ENCODE results near the gene PCED1B. TPM values are rescaled to one million over a fixed set of nuclear protein-coding genes. Genes with fewer than 3 reads are reported as not detected.
"Not testable (repeated sequence)": the region's sequence is repeated elsewhere in the genome, so short reads cannot be mapped to it uniquely, and the experiment has no call there.

The PCED1B gene
- polyA plus RNA-seq, 1 donor from 2014 or later, result 34.0 TPM

DNA sequence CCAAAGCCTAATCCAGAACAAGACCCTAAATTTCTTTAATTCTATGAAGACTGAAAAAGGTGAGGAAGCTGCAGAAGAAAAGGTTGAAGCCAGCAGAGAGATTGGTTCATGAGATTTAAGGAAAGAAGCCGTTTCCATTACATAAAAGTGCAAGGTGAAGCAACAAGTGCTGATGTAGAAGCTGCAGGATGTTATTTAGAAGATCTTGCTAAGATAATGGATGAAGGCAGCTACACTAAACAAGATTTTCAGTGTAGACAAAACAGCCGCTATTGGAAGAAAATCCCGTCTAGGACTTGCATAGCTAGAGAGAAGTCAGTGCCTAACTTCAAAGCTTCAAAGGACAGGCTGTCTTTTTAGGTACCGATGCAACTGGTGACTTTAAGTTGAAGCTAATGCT is 65.8 kb downstream of the PCED1B start:
- Mint-ChIP-seq H3K27ac (no peak overlapping the region), H3K27me3 (no peaks in the 10 kb centered on the region), H3K4me1 (no peaks in the 10 kb centered on the region), H3K9me3 (peaks cover 0 to 2% (median 0%) of the 10 kb centered on the region in 3 donors), H3K36me3 (peaks cover 14% of the 10 kb centered on the region), H3K4me3 (no peak overlapping the region)

- H3K27ac Mint-ChIP-seq, result peak overlapping the region in 1 of 3 donors; percentile 87
- H3K4me3 Mint-ChIP-seq, result no peak overlapping the region
- no peaks in the 10 kb centered on the region for H3K4me1 Mint-ChIP-seq
- H3K27me3 Mint-ChIP-seq, result no peaks in the 10 kb centered on the region
- peaks cover 16% of the 10 kb centered on the region for H3K36me3 Mint-ChIP-seq
- peaks cover 2 to 8% (median 2%) of the 10 kb centered on the region in 3 donors for H3K9me3 Mint-ChIP-seq
Observed at GRCh38 chr12:47147739-47148138, 68.3 kb downstream of the PCED1B start.

- peaks cover 13% of the 10 kb centered on the region for H3K36me3 Mint-ChIP-seq
- H3K4me1 Mint-ChIP-seq, result no peaks in the 10 kb centered on the region
- H3K4me3 Mint-ChIP-seq, result no peak overlapping the region
- no peaks in the 10 kb centered on the region for H3K27me3 Mint-ChIP-seq
- peaks cover 2 to 8% (median 2%) of the 10 kb centered on the region in 3 donors for H3K9me3 Mint-ChIP-seq
- H3K27ac Mint-ChIP-seq, result peak overlapping the region in 1 of 3 donors; percentile 91
Observed at GRCh38 chr12:47149146-47149545, 69.7 kb downstream of the PCED1B start.

GRCh38 chr12:47152095-47152494 is 72.7 kb downstream of the PCED1B start:
- Mint-ChIP-seq H3K9me3 (peaks cover 0 to 8% (median 2%) of the 10 kb centered on the region in 3 donors), H3K4me3 (no peak overlapping the region), H3K27ac (no peak overlapping the region), H3K4me1 (peaks cover 0 to 12% (median 9%) of the 10 kb centered on the region in 3 donors), H3K27me3 (no peaks in the 10 kb centered on the region), H3K36me3 (peaks cover 13% of the 10 kb centered on the region)

DNA sequence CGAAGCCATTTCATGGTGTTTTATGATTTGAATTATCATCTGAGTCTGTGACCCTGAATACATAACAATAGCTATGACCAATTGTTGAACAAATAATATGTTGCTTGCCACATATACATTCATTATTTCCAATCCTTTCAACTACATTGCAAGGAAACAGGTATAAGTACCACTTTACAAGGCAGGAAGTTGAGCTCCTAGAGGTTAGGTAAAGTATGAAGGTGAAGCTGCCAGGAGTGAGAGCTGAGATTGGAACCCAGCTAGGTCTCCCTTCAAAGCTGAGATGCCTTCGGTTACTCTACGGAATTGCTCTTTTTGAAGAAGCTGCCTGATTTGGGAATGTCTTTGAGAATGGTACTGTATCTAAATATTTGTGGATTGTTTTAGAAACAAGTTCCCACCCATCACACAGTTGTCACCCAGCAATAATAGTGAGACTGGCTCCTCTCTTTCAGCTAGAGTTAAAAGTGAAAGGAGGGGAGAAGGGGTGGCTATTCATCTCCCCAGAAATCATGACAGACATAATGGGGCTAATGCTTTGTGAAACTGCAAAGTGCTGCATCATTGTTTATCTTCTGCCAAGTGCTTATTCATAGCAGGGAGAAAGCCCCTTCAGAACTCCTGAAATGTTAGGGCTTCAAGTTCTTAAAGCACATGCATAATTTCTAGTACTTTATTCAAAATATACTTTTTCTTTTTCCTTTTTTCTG is 76.2 kb downstream of the PCED1B start:
- Mint-ChIP-seq H3K4me1 (peaks cover 1 to 21% (median 17%) of the 10 kb centered on the region in 3 donors), H3K27me3 (no peaks in the 10 kb centered on the region), H3K36me3 (peaks cover 10% of the 10 kb centered on the region), H3K9me3 (peaks cover 0 to 8% (median 2%) of the 10 kb centered on the region in 3 donors), H3K27ac (no peak overlapping the region), H3K4me3 (no peak overlapping the region)

GRCh38 chr12:47156167-47156736 is 76.8 kb downstream of the PCED1B start:
- Mint-ChIP-seq H3K36me3 (peaks cover 14% of the 10 kb centered on the region), H3K4me1 (peaks cover 8 to 24% (median 22%) of the 10 kb centered on the region in 3 donors), H3K27me3 (no peaks in the 10 kb centered on the region), H3K4me3 (no peak overlapping the region), H3K27ac (no peak overlapping the region), H3K9me3 (peaks cover 0 to 8% (median 2%) of the 10 kb centered on the region in 3 donors)

GRCh38 chr12:47158792-47159191 is 79.4 kb downstream of the PCED1B start:
- Mint-ChIP-seq H3K36me3 (peaks cover 10% of the 10 kb centered on the region), H3K9me3 (peaks cover 0 to 3% (median 2%) of the 10 kb centered on the region in 3 donors), H3K27me3 (no peaks in the 10 kb centered on the region), H3K27ac (peak overlapping the region in 1 of 3 donors; percentile 38), H3K4me3 (no peak overlapping the region), H3K4me1 (peaks cover 10 to 24% (median 23%) of the 10 kb centered on the region in 3 donors)

- Mint-ChIP-seq H3K36me3 (peaks cover 14% of the 10 kb centered on the region), H3K27ac (no peak overlapping the region), H3K4me1 (peaks cover 10 to 24% (median 23%) of the 10 kb centered on the region in 3 donors), H3K9me3 (peaks cover 0 to 6% (median 2%) of the 10 kb centered on the region in 3 donors), H3K4me3 (no peak overlapping the region), H3K27me3 (no peaks in the 10 kb centered on the region)
Observed at GRCh38 chr12:47159348-47159747, 79.9 kb downstream of the PCED1B start.

DNA sequence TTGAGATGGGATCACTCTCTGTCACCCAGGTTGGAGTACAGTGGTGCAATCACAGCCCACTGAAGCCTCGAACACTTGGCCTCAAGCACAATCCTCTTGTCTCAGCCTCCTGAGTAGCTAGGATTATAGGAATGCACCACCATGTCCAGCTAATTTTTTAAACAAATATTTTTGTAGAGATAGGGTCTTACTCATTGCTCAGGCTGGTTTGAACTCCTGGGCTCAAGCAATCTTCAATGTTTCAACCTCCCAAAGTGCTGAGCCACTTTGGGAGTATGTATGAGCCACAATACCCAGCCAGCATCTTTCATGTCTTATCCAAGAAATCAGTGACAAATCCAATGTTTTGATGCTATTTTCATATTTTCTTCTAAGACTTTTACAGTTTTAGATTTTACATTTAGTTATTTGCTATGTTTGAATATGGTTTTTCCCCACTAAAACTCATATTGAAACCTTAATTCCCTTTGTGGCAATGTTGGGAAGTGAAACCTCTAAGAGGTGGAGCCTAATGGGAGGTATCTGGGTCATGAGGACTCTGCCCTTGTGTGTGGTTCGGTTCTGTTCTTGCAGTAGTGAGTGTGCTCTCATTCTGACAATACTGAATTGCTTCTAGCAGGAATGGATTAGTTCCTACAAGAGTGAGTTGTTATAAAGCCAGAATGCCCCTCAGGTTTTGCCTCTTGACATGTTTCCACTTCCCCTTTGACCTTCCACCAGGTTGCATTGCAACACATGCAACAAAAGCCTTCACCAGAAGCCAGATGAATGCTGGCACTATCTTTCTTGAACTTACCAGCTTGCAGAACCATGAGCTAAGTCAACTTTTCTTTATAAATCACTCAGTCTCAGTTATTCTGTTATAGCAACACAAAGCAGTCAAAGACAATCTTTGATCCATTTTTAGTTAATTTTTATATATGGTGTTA is 81.2 kb downstream of the PCED1B start:
- Mint-ChIP-seq H3K27me3 (no peaks in the 10 kb centered on the region), H3K4me3 (no peak overlapping the region), H3K27ac (no peak overlapping the region), H3K4me1 (peaks cover 14 to 24% (median 22%) of the 10 kb centered on the region in 3 donors), H3K9me3 (peaks cover 0 to 6% (median 2%) of the 10 kb centered on the region in 3 donors), H3K36me3 (peaks cover 14% of the 10 kb centered on the region)

DNA sequence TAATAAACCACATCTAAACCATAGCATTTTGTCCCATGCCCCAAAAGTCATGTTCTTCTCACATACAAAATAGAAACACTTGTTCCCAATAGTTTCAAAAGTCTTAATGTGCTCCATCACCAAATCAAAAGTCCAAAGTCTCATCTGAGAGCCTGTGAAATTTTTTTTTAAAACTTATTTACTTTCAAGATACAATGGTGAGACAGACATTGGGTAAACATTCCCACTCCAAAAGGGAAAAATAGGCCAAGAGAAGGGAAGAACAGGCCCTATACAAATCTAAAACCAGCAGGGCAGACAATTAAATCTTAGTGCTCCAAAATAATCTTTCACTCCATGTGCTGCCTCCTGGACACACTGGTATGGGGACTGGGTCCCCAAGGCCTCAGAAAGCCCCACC is 84.7 kb downstream of the PCED1B start:
- Mint-ChIP-seq H3K27ac (no peak overlapping the region), H3K9me3 (peaks cover 0 to 6% (median 2%) of the 10 kb centered on the region in 3 donors), H3K27me3 (no peaks in the 10 kb centered on the region), H3K4me1 (peaks cover 6 to 14% (median 9%) of the 10 kb centered on the region in 3 donors), H3K4me3 (no peak overlapping the region), H3K36me3 (peaks cover 16% of the 10 kb centered on the region)

DNA sequence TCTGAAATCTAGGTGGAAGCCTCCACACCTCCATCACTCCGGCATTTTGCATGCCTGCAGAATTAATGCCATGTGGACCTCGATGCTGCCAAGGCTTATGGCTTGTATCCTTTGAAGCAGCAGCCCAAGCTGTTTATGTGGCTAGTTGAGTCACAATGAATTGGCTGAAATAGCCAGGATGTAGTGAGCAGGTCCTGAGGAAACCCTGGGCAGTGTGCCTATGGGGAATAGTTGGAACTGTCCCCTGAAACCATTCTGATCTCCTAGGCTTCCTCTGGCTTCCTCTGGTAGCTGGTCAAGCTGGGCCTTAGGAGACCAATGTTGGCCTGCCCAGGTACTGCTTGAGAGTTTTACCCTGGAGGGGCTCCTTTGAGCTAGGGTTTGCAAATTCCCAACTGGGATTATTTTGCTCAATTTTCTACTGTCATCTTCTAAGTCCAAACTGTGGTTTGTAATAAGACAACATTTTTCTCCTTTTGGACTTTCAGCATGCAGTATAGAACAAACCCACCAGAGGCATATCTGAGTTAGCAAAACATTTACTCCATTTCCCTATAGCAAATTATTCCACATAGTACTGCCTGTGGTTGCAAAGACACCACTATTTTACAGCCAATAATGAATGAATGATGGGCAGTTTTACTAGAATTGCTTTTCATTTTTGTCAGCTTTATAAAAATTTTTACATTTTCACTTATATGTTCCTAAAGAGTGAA is 85.5 kb downstream of the PCED1B start:
- H3K4me3 Mint-ChIP-seq, result no peak overlapping the region
- peaks cover 0 to 6% (median 2%) of the 10 kb centered on the region in 3 donors for H3K9me3 Mint-ChIP-seq
- H3K36me3 Mint-ChIP-seq, result peaks cover 16% of the 10 kb centered on the region
- H3K4me1 Mint-ChIP-seq, result peaks cover 4 to 14% (median 7%) of the 10 kb centered on the region in 3 donors
- H3K27me3 Mint-ChIP-seq, result no peaks in the 10 kb centered on the region
- H3K27ac Mint-ChIP-seq, result no peak overlapping the region

DNA sequence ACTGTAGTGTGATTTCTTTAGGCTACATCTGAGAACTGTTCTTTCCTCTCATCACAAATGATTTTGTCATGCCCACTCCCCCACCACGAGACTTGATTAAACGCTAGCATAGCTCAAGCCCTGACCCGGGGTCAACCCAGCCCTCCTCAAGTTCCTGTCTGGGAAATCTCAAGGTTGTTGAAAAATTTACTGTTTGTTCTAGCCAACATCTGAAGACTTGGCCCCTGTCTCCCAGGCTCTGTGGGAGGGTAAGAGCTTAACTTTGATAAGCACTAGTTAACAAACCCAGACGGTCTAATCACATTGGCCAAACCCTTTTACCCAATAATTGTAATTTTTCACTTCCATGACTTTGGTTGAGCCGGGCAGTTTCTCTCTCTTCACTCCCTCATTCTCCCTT is 86.5 kb downstream of the PCED1B start:
- no peaks in the 10 kb centered on the region for H3K27me3 Mint-ChIP-seq
- H3K4me3 Mint-ChIP-seq, result no peak overlapping the region
- peaks cover 18% of the 10 kb centered on the region for H3K36me3 Mint-ChIP-seq
- peaks cover 4 to 8% (median 6%) of the 10 kb centered on the region in 3 donors for H3K9me3 Mint-ChIP-seq
- H3K4me1 Mint-ChIP-seq, result peaks cover under 1 to 9% (median 5%) of the 10 kb centered on the region in 3 donors
- no peak overlapping the region for H3K27ac Mint-ChIP-seq

DNA sequence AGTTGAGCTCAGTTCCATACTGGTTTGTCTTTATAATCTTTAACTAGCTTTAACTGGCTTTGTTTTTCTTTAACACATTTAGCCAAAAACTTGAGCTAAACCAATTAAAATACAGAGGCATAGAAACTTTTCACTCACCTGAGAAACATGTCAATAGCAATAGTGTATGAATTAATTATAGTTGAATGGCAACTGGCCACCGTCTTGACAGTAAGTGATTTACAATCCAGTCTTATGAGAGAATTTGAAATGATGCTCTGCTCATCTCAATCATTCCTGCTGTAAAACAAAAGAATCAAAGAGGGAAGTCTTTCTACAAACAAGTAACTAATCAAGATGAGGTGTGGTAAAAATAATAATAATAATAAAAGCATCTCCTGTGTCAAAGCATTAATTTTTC is 86.9 kb downstream of the PCED1B start:
- Mint-ChIP-seq H3K9me3 (peaks cover 4 to 8% (median 6%) of the 10 kb centered on the region in 3 donors), H3K27me3 (no peaks in the 10 kb centered on the region), H3K4me3 (no peak overlapping the region), H3K27ac (no peak overlapping the region), H3K36me3 (peaks cover 17% of the 10 kb centered on the region), H3K4me1 (peaks cover 0 to 7% (median 3%) of the 10 kb centered on the region in 3 donors)

GRCh38 chr12:47170281-47170680 is 90.9 kb downstream of the PCED1B start:
- not testable (repeated sequence) for H3K27ac Mint-ChIP-seq, H3K4me3 Mint-ChIP-seq, H3K27me3 Mint-ChIP-seq
- Mint-ChIP-seq H3K36me3 (peaks cover 23% of the 10 kb centered on the region), H3K9me3 (peaks cover 2 to 13% (median 4%) of the 10 kb centered on the region in 3 donors), H3K4me1 (peaks cover 8 to 14% (median 10%) of the 10 kb centered on the region in 3 donors)
